ENCODE data around the gene ZMIZ1.

DNA sequence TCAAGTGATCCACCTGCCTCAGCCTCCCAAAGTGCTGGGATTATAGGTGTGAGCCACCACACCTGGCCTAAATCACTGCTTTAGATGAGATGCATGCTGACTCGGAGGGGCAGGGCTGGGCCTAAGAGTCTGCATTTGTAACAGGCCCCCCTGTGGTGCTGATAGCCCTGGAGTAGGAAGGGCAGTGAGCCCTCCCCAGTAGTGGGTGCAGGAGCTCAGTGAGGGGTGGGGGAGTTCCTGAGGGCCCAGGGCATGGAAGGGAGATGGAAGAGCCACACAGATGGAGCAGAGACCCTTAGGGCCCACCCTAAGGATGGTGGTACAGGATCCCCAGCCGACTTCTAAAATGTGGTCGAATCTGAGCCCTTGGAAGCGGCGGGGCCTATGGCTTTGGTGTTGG lies 146.8 kb downstream of the ZMIZ1 start:
- TF ChIP-seq, protein P1, sequence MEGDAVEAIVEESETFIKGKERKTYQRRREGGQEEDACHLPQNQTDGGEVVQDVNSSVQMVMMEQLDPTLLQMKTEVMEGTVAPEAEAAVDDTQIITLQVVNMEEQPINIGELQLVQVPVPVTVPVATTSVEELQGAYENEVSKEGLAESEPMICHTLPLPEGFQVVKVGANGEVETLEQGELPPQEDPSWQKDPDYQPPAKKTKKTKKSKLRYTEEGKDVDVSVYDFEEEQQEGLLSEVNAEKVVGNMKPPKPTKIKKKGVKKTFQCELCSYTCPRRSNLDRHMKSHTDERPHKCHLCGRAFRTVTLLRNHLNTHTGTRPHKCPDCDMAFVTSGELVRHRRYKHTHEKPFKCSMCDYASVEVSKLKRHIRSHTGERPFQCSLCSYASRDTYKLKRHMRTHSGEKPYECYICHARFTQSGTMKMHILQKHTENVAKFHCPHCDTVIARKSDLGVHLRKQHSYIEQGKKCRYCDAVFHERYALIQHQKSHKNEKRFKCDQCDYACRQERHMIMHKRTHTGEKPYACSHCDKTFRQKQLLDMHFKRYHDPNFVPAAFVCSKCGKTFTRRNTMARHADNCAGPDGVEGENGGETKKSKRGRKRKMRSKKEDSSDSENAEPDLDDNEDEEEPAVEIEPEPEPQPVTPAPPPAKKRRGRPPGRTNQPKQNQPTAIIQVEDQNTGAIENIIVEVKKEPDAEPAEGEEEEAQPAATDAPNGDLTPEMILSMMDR (conservative IDR thresholded peaks at IDR 0.05 in 1 of 2, IDR thresholded peaks at IDR 0.05 in 1 of 2; ENCODE audit: low read depth in 1 of 2, low read length in 2 of 2) = no peak
- no peak for TF ChIP-seq EZH2 (IDR thresholded peaks at IDR 0.05; ENCODE audit: low read length, missing control alignments)

Data from fibroblast of lung (primary cell).